BE2C (cell line): Measurements from ENCODE around the gene IGFBP4. TPM values are rescaled to one million over a fixed set of nuclear protein-coding genes. Genes with fewer than 3 reads are reported as not detected.
"Not testable (repeated sequence)": the region's sequence is repeated elsewhere in the genome, so short reads cannot be mapped to it uniquely, and the experiment has no call there.

Source experiments
- DNase-seq: peaks from one replicate; pipeline ENCODE4 v3.0.0-alpha.2; 2020
- H3K27me3 ChIP-seq: fragments of 250-450 bp; sonication (Bioruptor Pico); 2 replicates; pipeline ENCODE4 v1.5.1; 2020; ENCODE audit warnings: mild to moderate bottlenecking
- H3K36me3 ChIP-seq: fragments of 250-450 bp; sonication (Bioruptor Pico); 2 replicates; pipeline ENCODE4 v1.5.1; 2020; ENCODE audit warnings: mild to moderate bottlenecking
- H3K4me1 ChIP-seq: fragments of 250-450 bp; sonication (Bioruptor Pico); 2 replicates; pipeline ENCODE4 v1.5.1; 2020
- H3K4me3 ChIP-seq: 2 replicates; pipeline ENCODE4 v1.5.1; 2011; ENCODE audit warnings: low read depth, low read length
- H3K9me3 ChIP-seq: fragments of 250-450 bp; sonication (Bioruptor Pico); 2 replicates; pipeline ENCODE4 v1.5.1; 2020
- CTCF ChIP-seq: IDR thresholded peaks from 2 replicates; pipeline ENCODE4 v1.5.1; 2012; ENCODE audit warnings: mild to moderate bottlenecking, low read depth, low read length
- polyA plus RNA-seq: library from polyadenylated mRNA; unstranded; fragments of >200 nt; gene quantifications from one replicate; pipeline ENCODE4 v1.2.1, GENCODE V29; 2012; ENCODE audit warnings: low read depth, missing spikeins; ENCODE audit not compliant: insufficient read length, insufficient read depth

Gene IGFBP4
- polyA plus RNA-seq = 262 TPM

GRCh38 chr17:40443196-40443987, at the start of gene IGFBP4:
Gene IGFBP4 (plus strand): TSS chr17:40443450. CDS start chr17:40443736, 286 bp downstream.
- H3K36me3 ChIP-seq = no peaks in the 10 kb centered on the region
- no peaks in the 10 kb centered on the region for H3K9me3 ChIP-seq
- peak; percentile 91 for DNase-seq
- H3K4me3 ChIP-seq = peak within 1 kb of the TSS; percentile 91
- TF ChIP-seq CTCF = peak; percentile 47
- no peaks in the 10 kb centered on the region for H3K27me3 ChIP-seq
- peaks cover 19% of the 10 kb centered on the region for H3K4me1 ChIP-seq

- peak; percentile 59 for TF ChIP-seq CTCF
Measured at GRCh38 chr17:40399185-40399584, 44.1 kb upstream of the IGFBP4 start.

GRCh38 chr17:40402668-40403067, 40.6 kb upstream of the IGFBP4 start:
- Histone ChIP-seq H3K36me3 (peaks cover 100% of the 10 kb centered on the region), H3K27me3 (no peaks in the 10 kb centered on the region), H3K4me3 (no peak overlapping the region), H3K9me3 (no peaks in the 10 kb centered on the region), H3K4me1 (no peaks in the 10 kb centered on the region)
- DNase-seq = no peak
- no peak for TF ChIP-seq CTCF

More at GRCh38 chr17:40399185-40399584, 44.1 kb upstream of the IGFBP4 start:
- Histone ChIP-seq H3K4me3 (no peak overlapping the region), H3K27me3 (no peaks in the 10 kb centered on the region), H3K9me3 (no peaks in the 10 kb centered on the region), H3K36me3 (peaks cover 100% of the 10 kb centered on the region), H3K4me1 (no peaks in the 10 kb centered on the region)
- DNase-seq = no peak

GRCh38 chr17:40404003-40404402, 39.2 kb upstream of the IGFBP4 start:
- Histone ChIP-seq H3K4me3 (no peak overlapping the region), H3K27me3 (no peaks in the 10 kb centered on the region), H3K4me1 (no peaks in the 10 kb centered on the region), H3K36me3 (peaks cover 99% of the 10 kb centered on the region), H3K9me3 (no peaks in the 10 kb centered on the region)
- no peak for TF ChIP-seq CTCF
- DNase-seq = no peak

GRCh38 chr17:40407460-40407859, 35.8 kb upstream of the IGFBP4 start:
- H3K4me3 ChIP-seq = no peak overlapping the region
- no peak for TF ChIP-seq CTCF
- no peak for DNase-seq
- peaks cover 97% of the 10 kb centered on the region for H3K36me3 ChIP-seq
- H3K4me1 ChIP-seq = no peaks in the 10 kb centered on the region
- H3K9me3 ChIP-seq = no peaks in the 10 kb centered on the region
- no peaks in the 10 kb centered on the region for H3K27me3 ChIP-seq

- DNase-seq, H3K27me3 ChIP-seq, H3K9me3 ChIP-seq, H3K4me1 ChIP-seq, H3K4me3 ChIP-seq: not testable (repeated sequence)
- peaks cover 97% of the 10 kb centered on the region for H3K36me3 ChIP-seq
Measured at GRCh38 chr17:40409540-40409939, 33.7 kb upstream of the IGFBP4 start.
